Endothelial cell of umbilical vein (primary cell): Measurements from ENCODE around the gene SLC37A1. TPM values are rescaled to one million over a fixed set of nuclear protein-coding genes. Genes with fewer than 3 reads are reported as not detected.

ENCODE experiments used
- BruUV-seq: library from RNA; stranded (reverse); fragments of 400-500 nt; replicated peaks from 2 replicates; lab custom pipeline; 2021; lab: Mats Ljungman, UMichigan
- CTCF ChIA-PET: fragments of 300-600, 350-600 bp; sonication (Branson Sonifier 250); formaldehyde crosslinking; loops from one replicate; lab custom pipeline; 2021; ENCODE audit warnings: antibody characterized with exemption, inconsistent platforms; lab: Charles Lee
- POLR2A ChIA-PET: fragments of 300-600, 350-600 bp; sonication (Branson Sonifier 250); formaldehyde crosslinking; loops from one replicate; lab custom pipeline; 2021; ENCODE audit warnings: antibody characterized with exemption, inconsistent platforms; lab: Charles Lee
- DNase-seq: peaks from one replicate; pipeline ENCODE4 v3.0.0-alpha.2; 2011; ENCODE audit warnings: low read depth, low spot score
- FAIRE-seq: peaks from 2 replicates; lab custom pipeline; 2011; peaks lifted over from hg19 to GRCh38; lab: Jason Lieb, UNC
- H2AFZ ChIP-seq: 2 replicates; pipeline ENCODE4 v1.6.0; 2012; ENCODE audit warnings: low read depth, low read length, control low read depth, inconsistent platforms
- H3K27ac ChIP-seq: 2 replicates; pipeline ENCODE4 v1.5.1; 2011; ENCODE audit warnings: low read depth, mild to moderate bottlenecking, control low read depth, low read length, moderate library complexity; ENCODE audit not compliant: insufficient read depth
- H3K27me3 ChIP-seq, 2 experiments: 2 replicates each; pipeline versions ENCODE4 v1.6.0 to v1.6.1; 2011; ENCODE audit warnings: low read length in 2 of 2, mixed read lengths in 1 of 2; ENCODE audit not compliant: control insufficient read depth in 2 of 2, insufficient read depth in 2 of 2
- H3K36me3 ChIP-seq, 2 experiments: 2 replicates in 1 of 2; 3 replicates in 1 of 2; pipeline ENCODE4 v1.5.1; 2011; ENCODE audit warnings: low read length in 2 of 2, mild to moderate bottlenecking in 1 of 2, moderate library complexity in 1 of 2; ENCODE audit not compliant: control insufficient read depth in 2 of 2, insufficient read depth in 2 of 2; ENCODE audit errors: extremely low read depth in 1 of 2
- H3K4me1 ChIP-seq: 3 replicates; pipeline ENCODE4 v1.5.1; 2011; ENCODE audit warnings: mild to moderate bottlenecking, low read length; ENCODE audit not compliant: control insufficient read depth, insufficient read depth; ENCODE audit errors: extremely low read depth
- H3K4me2 ChIP-seq: 2 replicates; pipeline ENCODE4 v1.6.1; 2011; ENCODE audit warnings: low read length, control low read depth, mixed read lengths; ENCODE audit not compliant: insufficient read depth
- H3K4me3 ChIP-seq, 3 experiments: fragments of 200-600 bp in 1 of 3; sonication (generic), shearing (Covaris generic) in 1 of 3; replicated peaks in 1 of 3; 2 replicates each; pipeline ENCODE4 v1.5.1; 2011 to 2016; ENCODE audit warnings: control low read depth in 3 of 3, low read length in 3 of 3, mild to moderate bottlenecking in 2 of 3, inconsistent platforms in 1 of 3, low read depth in 1 of 3, moderate library complexity in 1 of 3; ENCODE audit not compliant: insufficient read depth in 1 of 3
- H3K79me2 ChIP-seq: 2 replicates; pipeline ENCODE4 v1.6.0; 2012; ENCODE audit warnings: low read length, inconsistent platforms; ENCODE audit not compliant: control insufficient read depth, insufficient read depth
- H3K9ac ChIP-seq: replicated peaks from 2 replicates; pipeline ENCODE3; 2011; ENCODE audit warnings: low read length, control low read depth; ENCODE audit not compliant: insufficient read depth; ENCODE audit errors: extremely low read depth
- H3K9me1 ChIP-seq: replicated peaks from 3 replicates; pipeline ENCODE4 v1.6.0; 2011; ENCODE audit warnings: mild to moderate bottlenecking, low read length; ENCODE audit not compliant: control insufficient read depth, insufficient read depth; ENCODE audit errors: extremely low read depth
- H3K9me3 ChIP-seq: replicated peaks from 2 replicates; pipeline ENCODE4 v1.5.1; 2012; ENCODE audit warnings: low read length, inconsistent platforms; ENCODE audit not compliant: control insufficient read depth, insufficient read depth
- H4K20me1 ChIP-seq: replicated peaks from 2 replicates; pipeline ENCODE3; 2011; ENCODE audit warnings: mild to moderate bottlenecking, low read length; ENCODE audit not compliant: control insufficient read depth, insufficient read depth; ENCODE audit errors: extremely low read depth
- CTCF ChIP-seq, 2 donors: IDR thresholded peaks; 1 replicate in 1 of 2; 2 replicates in 1 of 2; pipeline ENCODE4 v1.5.1; 2011; ENCODE audit warnings: low read length in 2 of 2, mild to moderate bottlenecking in 2 of 2, moderate library complexity in 2 of 2, control low read depth in 1 of 2, inconsistent platforms in 1 of 2, low read depth in 1 of 2; ENCODE audit not compliant: insufficient read depth in 1 of 2; ENCODE audit errors: extremely low read depth in 1 of 2
- EZH2 ChIP-seq: IDR thresholded peaks from 2 replicates; pipeline ENCODE4 v1.6.1; 2012; ENCODE audit warnings: borderline replicate concordance, low read depth, mild to moderate bottlenecking, moderate library complexity, low read length, inconsistent platforms; ENCODE audit not compliant: severe bottlenecking
- FOS ChIP-seq: IDR thresholded peaks from 2 replicates; pipeline ENCODE4 v1.6.1; 2011; ENCODE audit warnings: mild to moderate bottlenecking, low read length, moderate library complexity, borderline replicate concordance; ENCODE audit not compliant: insufficient read depth
- GATA2 ChIP-seq: IDR thresholded peaks from 2 replicates; pipeline ENCODE4 v1.7.0; 2011; ENCODE audit warnings: low read depth, mild to moderate bottlenecking, moderate library complexity, mixed read lengths, low read length; ENCODE audit not compliant: insufficient read length, insufficient read depth
- JUN ChIP-seq: IDR thresholded peaks from 2 replicates; pipeline ENCODE4 v1.6.1; 2011; ENCODE audit warnings: borderline replicate concordance, low read depth; ENCODE audit not compliant: insufficient read length, insufficient read depth
- MAX ChIP-seq: IDR thresholded peaks from 2 replicates; pipeline ENCODE4 v1.6.1; 2011; ENCODE audit not compliant: insufficient read depth, insufficient read length
- MYC ChIP-seq: IDR thresholded peaks from one replicate; pipeline ENCODE4 v1.6.1; 2011; ENCODE audit warnings: mild to moderate bottlenecking, low read depth, low read length
- POLR2AphosphoS5 ChIP-seq: IDR thresholded peaks from 2 replicates; pipeline ENCODE4 v1.6.1; 2012; ENCODE audit warnings: low read depth, mild to moderate bottlenecking, control low read depth, low read length, moderate library complexity; ENCODE audit not compliant: insufficient read depth
- dilution Hi-C: fragments of 300-500 bp; cut with MboI; formaldehyde crosslinking; loops from one replicate; pipeline ENCODE4 v1.15.0; 2019; ENCODE audit warnings: low sequenced_read_pairs; ENCODE audit not compliant: extremely low pct_ligation_motif_present
- intact Hi-C: fragments of 100-400 bp; cut with micrococcal nuclease; formaldehyde crosslinking; loops from one replicate; pipeline ENCODE4 v1.10.0; 2022
- polyA plus RNA-seq, 4 experiments: library from polyadenylated mRNA; depleted of rRNA in 3 of 4; stranded (reverse) in 3 of 4; unstranded in 1 of 4; fragments of >200 nt; gene quantifications; 2 replicates each; pipeline versions ENCODE4 v1.2.1 to v1.2.3, GENCODE V29; 2011 to 2012; ENCODE audit warnings: missing spikeins in 1 of 4
- total RNA-seq: library from RNA; stranded (reverse); gene quantifications from 2 replicates; pipeline ENCODE4 v1.2.3, GENCODE V29; 2021

The SLC37A1 gene
- total and polyA plus RNA-seq, 2 donors (not counting 3 experiments of a cell fraction or from before 2014, with no cell fraction given) = 4.7 to 7.6 TPM

GRCh38 chr21:42568376-42568775 lies 54.7 kb downstream of the SLC37A1 start:
- H3K4me1 ChIP-seq = no peaks in the 10 kb centered on the region
- ChIA-PET CTCF (no interaction called here), POLR2A (no interaction called here)
- no peak overlapping the region for H3K4me2 ChIP-seq
- intact Hi-C loops (no loop called here), dilution Hi-C loops (no loop called here)
- H3K36me3 ChIP-seq = no peaks in the 10 kb centered on the region
- DNase-seq (no peak), FAIRE-seq (no peak)
- BruUV-seq = no TSS peak
- no peaks in the 10 kb centered on the region for H3K9me3 ChIP-seq
- H3K79me2 ChIP-seq = no peaks in the 10 kb centered on the region
- no peak overlapping the region for H3K9ac ChIP-seq
- H3K27me3 ChIP-seq = no peaks in the 10 kb centered on the region
- TF ChIP-seq EZH2 = no peak
- TF ChIP-seq MAX = no peak
- TF ChIP-seq POLR2AphosphoS5 = no peak
- no peak for TF ChIP-seq CTCF (IDR thresholded peaks at IDR 0.05; ENCODE audit: extremely low read depth in 1 of 2, insufficient read depth in 1 of 2, low read depth in 1 of 2, low read length in 2 of 2)
- TF ChIP-seq JUN = no peak
- no peak for TF ChIP-seq MYC
- TF ChIP-seq GATA2 = no peak
- TF ChIP-seq FOS = no peak
- no peak overlapping the region for H2AFZ ChIP-seq
- H3K27ac ChIP-seq = no peak overlapping the region
- no peaks in the 10 kb centered on the region for H3K9me1 ChIP-seq
- no peaks in the 10 kb centered on the region for H4K20me1 ChIP-seq
- H3K4me3 ChIP-seq = no peak overlapping the region
